HG03045 (cell line): ENCODE results near the gene DNAH10.
"Not testable (repeated sequence)": the region's sequence is repeated elsewhere in the genome, so short reads cannot be mapped to it uniquely, and the experiment has no call there.

ENCODE experiments used
- ATAC-seq: cut with Tn5 transposase; IDR thresholded peaks from one replicate; pipeline ENCODE4 v1.9.1; 2021; ENCODE audit warnings: mild to moderate bottlenecking, moderate library complexity; ENCODE audit not compliant: unreplicated experiment

DNAH10 gene

DNA sequence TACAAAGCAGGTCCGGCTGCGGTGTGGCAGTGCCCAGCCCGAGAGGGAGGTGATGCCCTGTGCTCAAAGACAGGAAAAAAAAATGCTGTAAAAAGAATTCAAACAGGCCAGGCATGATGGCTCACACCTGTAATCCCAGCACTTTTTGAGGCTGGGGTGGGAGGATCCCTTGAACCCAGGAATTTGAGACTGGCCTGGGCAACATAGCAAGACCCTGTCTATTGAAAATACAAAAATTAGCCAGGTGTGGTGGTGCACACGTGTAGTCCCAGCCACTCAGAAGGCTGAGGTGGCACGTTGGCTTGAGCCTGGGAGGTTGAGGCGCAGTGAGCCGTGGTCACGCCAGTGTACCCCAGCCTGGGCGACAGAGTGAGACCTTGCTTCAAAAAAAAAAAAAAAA, 26.4 kb downstream of the DNAH10 start:
- ATAC-seq, result no peak

DNA sequence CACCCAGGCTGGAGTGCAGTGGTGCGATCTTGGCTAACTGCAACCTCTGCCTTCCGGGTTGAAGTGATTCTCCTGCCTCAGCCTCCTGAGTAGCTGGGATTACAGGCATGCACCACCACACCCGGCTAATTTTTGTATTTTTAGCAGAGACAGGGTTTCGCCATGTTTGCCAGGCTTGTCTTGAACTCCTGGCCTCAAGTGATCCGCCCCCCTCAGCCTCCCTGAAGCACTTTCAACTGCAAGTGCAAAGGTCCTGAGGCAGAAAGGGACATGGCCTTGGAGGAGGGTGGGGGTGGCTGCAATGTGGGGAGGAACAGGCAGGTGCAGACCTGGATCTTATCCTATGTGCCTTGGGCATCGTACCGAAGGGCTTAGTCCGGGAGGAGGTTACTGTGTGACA, 27.3 kb downstream of the DNAH10 start:
- ATAC-seq, result not testable (repeated sequence)

DNA sequence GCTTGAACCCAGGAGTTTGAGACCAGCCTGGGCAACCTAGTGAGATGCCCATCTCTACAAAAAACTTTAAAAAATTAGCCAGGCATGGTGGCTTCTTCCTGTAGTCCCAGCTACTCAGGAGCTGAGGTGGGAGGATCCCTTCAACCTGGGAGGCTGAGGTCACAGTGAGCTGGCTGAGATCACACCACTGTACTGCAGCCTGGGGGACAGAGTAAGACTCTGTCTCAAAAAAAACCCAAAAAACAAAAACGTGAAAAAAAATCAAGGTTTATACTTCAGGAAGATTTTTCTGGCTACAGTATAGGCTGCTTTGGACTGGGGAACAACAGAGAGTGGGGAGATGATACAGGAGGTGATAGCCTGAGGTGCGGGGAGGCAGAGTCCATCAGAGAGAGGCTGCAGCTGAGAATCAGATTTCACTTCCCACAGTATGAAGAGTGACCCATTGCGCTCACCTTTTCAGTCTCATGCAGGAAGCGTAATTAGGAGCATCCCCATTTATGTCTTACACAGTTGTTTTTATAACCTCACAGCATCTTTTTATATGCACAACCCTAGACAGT, 28.9 kb downstream of the DNAH10 start:
- ATAC-seq, result no peak

DNA sequence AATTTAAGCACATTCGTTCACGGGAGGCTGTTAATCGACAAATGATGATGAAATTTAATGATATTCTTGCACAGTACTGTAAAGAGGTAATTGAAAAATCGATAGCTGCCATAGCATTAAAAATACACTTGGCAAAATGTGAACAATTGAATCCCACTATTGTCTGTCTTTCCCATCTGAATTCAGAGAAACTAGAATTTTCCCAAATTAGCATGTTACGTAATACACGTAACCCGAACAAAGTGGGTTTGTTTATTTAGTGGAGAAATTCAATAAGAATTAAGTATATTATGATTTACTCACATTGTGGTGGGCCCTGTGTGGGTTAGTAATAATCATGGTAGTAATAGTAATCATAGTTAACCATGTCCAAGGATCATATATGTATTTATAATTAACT, 31.9 kb downstream of the DNAH10 start:
- no peak for ATAC-seq

DNA sequence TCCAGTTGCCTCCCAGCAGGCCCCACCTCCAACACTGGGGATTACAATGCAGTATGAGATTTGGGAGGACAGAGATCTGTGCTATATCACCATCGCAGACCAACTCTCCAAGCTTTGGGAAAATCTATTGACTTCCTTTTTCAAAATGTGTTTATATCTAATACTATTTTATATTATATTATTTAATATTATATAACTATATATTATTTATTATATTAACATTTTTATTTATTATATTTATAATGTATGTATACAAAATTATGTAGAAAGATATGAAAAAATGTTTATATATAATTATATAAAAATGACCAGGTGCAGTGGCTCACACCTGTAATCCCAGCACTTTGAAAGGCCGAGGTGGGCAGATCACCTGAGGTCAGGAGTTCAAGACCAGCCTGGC, 36.4 kb downstream of the DNAH10 start:
- no peak for ATAC-seq

DNA sequence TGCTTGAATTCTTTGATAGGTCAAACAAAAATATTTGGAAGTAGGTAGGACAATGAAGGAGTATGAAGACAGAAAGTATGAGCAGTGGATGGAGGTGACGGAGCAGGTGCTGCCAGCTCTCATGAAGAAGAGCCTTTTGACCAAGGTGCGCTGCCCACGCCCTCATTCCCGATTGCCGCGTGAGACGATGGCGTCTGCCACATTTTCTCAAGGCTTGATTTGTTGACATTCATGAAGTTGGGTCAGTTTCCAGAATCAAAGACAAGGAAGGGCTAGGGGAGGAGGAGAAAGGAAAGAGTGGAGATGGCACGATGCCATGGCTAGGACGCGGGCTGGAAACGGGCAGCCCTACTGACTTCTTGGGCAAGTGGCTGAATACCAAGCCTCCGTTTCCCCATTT, 37.1 kb downstream of the DNAH10 start:
- ATAC-seq, result no peak

DNA sequence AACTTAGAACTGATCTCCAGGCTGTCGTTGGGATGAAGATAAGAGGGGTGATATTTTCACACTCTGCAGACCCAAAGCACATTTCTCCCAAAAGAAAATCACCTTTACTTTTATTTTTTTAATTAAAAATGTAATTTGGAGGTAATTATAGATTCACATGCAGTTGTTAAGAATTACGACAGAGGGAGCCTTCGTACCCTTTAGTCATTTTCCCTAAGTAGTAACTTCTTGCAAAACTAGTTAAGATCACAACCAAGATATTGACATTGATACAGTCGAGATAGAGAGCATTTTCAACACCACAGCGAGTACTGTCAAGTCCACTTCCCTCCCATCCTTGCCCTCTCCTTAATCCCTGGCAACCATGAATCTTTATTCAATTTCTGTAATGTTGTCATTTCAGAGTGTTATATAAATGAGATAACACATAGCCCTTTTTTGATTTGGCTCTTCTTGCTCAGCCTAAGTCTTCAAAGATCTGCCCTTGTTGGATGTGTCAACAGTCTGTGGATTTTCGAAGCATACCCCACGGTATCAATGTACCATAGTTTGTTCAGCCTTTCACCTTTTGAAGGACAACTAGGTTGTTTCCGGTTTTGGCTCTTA, 39.6 kb downstream of the DNAH10 start:
- ATAC-seq, result no peak

DNA sequence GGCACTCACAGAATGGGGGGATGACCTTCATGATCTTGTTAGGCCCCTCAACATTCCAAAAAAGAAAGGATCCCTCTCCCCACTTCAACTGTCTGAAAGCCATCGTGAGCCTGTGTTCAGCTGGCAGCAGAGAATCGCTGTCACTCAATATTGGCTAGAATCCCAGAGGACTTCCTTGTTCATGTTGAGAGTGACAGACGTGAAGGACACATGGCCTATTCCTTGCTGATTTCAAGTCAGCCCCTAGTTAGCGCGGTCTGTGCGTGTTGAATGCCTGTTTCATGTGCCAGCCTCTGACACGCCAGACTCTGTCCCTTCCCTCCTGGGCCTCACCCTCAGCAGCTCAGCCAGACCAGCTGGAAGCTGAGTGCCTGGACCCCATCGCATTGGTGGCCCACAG, 43.1 kb downstream of the DNAH10 start:
- no peak for ATAC-seq

DNA sequence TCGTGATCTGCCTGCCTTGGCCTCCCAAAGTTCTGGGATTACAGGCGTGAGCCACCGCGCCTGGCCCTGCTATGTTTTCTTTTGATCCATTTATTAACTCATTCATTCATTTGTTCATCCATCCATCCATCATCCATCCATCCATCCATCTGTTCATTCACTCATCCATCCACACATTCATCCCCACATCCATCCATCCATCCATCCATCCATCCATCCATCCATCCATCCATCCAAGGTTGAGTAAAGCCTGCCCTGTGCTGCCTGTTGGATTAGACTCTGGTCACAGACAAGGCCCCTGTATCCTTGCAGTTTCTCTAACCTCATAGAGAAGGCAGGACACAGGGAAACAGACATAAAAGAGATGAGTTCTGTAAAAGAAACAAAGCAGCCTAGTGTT, 44.9 kb downstream of the DNAH10 start:
- no peak for ATAC-seq

DNA sequence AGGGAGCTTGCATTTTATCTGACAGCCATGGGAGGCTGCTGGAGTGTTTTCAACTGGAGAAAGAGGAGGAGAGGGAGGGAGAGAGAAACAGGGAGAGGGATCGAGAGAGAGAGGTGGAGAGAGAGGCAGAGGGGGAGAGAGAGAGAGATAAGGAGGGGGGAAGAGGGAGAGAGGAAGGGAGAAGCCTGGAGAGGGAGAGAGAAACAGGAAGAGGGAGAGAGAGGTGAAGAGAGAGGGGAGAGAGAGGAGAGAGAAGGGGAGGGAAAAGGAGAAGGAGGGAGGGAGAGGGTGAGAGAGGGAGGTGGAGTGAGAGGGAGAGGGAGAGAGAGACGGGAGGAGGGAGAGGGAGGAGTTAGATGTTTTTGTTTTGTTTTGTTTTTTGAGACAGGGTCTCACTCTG, 45.6 kb downstream of the DNAH10 start:
- no peak for ATAC-seq

DNA sequence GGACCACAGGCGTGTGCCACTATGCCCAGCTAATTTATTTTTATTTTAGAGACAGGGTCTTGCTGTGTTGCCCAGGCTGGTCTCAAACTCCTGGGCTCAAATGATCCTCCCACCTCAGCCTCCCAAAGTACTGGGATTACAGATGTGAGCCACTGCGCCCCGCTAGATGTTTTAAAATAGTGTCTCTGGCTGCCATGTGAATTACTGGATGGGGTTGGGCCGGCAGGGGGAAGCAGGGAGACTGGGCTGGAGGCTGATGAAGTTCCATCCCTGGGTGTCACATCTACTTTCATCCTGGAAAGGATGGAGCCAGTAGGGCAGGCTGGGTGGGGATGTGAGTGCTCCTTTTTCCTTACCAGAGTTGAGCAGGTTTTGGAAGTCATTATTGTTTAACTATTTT, 46.1 kb downstream of the DNAH10 start:
- ATAC-seq, result no peak

DNA sequence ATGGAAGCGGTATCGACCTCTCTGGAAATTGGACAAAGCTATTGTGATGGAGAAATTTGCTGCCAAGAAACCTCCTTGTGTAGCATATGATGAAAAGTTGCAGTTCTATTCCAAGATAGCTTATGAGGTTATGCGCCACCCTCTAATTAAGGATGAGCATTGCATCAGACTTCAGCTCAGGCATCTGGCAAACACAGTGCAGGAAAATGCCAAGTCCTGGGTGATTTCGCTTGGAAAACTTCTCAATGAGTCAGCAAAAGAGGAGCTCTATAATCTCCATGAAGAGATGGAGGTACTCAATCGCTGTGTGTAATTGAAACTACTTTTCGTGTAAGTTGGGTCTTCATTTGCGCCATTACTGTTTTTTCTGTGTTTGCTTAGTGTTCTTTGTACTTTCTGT, 51.2 kb downstream of the DNAH10 start:
- ATAC-seq, result no peak

DNA sequence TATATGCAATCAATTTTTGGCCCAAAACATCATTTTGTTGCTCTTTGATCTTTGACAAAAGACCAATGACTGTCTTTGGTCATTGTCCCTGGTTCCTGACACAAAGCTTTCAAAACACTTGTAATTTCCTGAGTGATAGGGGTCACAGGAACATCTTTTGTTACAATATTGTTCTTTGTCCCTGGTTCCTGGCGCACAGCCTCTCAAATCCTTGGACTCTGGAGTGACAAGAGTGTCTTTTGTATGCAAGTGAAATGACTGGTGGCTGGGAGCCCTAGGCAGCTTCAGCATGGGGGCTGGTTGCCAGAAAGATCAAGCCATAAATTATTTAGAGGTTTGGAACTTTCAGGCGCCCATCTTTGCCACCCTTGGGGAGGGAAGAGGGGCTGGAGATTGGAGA, 53.9 kb downstream of the DNAH10 start:
- ATAC-seq, result no peak

DNA sequence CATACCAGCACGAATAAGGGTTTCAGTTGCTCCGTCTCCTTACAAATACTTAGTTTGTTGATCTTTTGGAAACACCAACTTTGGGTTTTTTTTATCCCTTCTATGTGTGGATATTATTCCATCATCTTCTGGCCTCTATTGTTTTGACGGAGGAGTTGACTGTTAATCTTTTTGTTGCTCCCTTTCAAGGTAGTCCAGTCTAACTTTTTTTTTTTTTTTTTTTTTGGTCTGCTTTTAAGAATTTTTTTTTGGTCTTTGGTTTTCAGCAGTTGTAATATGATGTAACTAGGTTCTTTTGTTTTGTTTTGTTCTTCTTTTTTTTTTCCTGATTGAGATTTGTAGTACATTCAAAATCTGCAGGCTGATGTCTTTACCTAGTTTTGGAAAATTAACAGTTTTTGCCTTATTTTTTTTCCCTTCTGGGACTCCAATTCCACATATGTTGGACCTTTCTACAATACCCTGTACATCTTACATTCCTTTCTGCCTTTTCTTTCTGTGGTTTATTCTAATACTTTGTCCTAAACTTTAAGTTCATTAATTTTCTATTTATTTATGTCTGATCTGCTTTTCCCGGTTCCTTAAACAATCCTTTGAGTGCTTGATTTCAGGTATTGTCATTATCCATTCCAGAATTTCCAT, 54.9 kb downstream of the DNAH10 start:
- ATAC-seq, result no peak

DNA sequence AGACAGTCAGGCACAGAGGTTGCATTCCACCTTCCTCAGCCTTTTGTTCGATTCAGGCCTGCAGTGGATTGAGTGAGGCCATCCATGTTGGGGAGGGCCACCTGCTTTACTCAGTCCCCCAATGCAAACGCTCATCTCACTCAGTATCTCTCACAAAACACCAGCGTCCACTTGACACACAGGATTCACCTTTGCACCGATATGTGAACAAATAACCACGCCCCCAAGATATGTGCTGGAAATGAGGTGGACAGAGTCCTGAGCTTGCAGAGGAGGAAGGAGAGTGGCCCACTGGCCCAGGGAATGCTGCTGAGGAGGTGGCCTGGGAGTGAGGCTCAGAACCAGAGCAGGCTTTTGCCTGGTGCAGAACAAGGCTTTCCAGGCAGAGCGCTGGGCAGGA, 60.7 kb downstream of the DNAH10 start:
- no peak for ATAC-seq

DNA sequence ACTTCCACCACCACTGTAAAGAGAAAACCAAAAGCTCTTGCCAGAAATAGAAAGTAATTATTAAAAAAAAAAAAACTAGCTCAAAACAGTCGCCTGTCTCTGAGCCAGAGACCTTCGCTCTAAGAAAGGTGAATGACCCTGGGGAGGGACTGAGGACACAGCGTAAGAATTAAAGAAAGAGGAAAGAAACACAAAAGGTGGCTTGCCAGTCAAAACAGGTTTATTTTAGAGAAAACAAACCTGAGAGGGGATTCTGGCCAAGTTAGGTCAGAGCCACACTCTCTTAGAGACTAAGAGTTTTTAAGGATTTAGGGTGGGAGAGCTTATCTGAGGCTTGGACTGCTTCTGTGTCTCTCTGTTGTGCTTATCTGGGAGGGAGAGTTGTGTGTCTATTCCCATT, 66.0 kb downstream of the DNAH10 start:
- ATAC-seq, result no peak

DNA sequence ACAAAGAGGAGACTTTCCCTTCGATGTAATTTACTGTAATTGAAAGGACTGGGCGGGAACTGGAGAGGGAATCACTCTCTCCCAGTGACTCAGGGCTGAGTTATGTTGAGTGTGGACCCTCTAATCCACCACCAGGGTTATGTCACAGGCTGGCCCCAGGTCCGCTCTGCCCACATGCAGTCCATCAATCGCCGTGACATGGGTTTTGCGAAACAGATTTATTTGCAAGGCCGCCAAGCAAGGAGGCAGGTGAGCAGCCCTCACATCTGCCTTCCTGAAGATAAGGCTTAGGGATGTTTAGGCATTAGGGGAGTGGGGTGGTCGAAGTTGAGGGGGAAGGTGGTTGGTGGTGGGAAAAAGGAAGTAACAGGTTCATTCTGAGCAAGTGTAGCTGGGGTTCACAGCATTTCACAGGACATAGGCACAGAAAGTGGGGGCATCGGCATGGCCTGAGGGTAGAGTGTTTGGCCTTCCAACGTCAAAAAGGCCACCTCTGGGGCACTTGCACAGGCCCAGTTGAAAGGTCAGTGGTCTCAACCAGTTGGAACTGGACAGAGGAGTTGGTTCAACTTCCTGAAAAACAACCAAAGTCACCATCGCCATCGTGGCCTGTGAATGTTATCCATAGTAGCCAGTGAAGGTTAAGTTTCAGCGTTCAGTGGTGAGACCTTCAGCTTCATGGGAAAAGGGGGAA, 66.9 kb downstream of the DNAH10 start:
- no peak for ATAC-seq

DNA sequence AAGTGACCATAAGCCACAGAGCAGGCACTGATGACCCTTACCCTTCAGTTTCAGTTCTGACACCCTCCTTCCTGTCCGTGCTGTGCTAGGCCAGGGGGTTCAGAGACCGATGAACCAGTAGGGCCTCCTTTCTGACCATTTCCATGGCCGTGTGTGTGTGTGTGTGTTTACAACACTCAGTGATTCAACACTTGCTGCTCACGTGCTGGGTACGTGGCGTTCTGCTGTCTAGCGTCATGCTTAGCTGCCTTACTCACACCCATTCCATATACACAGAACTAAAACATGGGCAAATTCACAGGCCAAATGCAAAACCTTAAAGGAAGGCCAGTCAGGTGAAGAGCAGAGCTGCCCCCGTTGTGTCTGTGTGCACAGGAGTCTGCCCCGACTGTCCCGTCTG, 67.5 kb downstream of the DNAH10 start:
- no peak for ATAC-seq

DNA sequence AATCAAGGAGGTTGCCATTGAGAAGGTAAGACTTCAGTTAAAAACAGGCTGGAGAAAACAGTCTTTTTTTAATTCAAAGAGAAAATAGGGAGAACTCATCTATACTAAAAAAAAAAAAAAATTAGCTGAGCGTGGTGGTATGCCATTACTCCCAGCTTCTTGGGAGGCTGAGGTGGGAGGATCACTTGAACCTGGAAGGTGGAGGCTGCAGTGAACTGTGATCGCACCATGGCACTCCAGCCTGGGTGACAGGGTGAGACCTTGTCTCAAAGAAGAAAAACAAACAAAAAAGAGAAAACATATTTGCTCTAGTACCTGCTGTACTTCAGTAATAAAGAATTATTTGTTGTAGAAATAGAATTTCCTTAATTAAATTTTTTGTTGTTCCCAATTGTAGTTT, 68.6 kb downstream of the DNAH10 start:
- no peak for ATAC-seq

DNA sequence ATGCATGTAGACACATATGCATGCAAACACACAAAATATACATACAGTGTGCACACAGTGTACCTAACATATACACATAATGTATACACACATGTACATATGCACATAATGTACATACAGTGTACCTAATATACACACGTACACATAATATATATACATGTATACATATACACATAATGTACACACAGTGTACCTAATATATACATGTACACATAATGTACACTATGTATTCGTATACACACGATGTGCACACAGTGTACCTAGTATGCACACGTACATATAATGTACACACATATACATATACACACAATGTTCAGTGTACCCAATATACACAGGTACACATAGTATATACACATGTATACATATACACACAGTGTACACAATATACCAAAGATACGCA, 70.0 kb downstream of the DNAH10 start:
- no peak for ATAC-seq

DNA sequence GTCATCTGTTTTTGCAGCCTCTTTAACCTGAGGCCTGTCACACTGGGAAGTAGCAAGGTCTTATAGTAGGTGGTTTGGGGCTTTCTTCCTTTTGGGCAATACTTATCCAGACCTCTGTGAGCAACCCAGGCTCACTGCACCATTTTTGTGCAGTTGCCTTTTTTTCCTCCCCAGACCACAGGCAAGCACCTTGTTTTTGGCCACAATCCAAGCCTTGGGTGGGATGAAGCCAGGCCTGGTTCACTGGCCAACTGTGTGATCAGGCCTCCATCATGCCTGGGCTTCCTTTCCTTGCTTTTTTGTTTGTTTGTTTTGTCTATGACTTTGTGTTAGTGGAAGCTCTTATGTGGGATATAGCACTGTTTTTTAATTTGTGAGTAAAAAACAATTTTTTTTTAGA, 71.7 kb downstream of the DNAH10 start:
- no peak for ATAC-seq

DNA sequence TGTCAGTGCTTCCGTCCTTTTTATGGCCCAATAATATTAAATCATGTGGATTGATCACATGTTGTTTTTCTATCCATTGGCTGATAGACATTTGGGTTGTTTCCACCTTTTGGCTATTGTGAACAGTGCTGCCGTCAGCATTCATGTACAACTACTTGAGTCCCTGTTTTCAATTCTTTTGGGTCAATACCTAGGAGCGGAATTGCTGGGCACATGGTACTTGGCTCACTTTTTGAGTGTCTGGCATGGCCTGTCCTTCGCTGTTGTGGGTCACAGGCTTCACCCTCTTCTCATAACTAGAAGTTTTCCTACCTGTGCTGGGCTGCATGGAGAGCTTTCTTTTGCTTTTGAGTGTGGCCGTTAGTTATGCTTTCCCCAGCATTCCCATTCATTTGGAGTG, 72.7 kb downstream of the DNAH10 start:
- no peak for ATAC-seq
